Parathyroid adenoma (tissue), 2 donors: ENCODE data around the gene FBLN5.
A peak's percentile ranks its signal among the peaks of the same experiment; 100 is the strongest.

Experiments
- H2AFZ ChIP-seq: fragments of 300-600 bp; sonication (generic); one replicate; pipeline ENCODE4 v1.7.0; 2017; ENCODE audit warnings: antibody characterized with exemption, mild to moderate bottlenecking
- H3K27ac ChIP-seq: fragments of 300-600 bp; sonication (generic); one replicate; pipeline ENCODE4 v1.7.0; 2017
- H3K27me3 ChIP-seq: fragments of 300-600 bp; sonication (generic); one replicate; pipeline ENCODE4 v1.7.0; 2017; ENCODE audit warnings: low read length; ENCODE audit not compliant: control insufficient read depth, insufficient read depth
- H3K36me3 ChIP-seq: fragments of 300-600 bp; sonication (generic); one replicate; pipeline ENCODE4 v1.7.0; 2017; ENCODE audit warnings: low read length; ENCODE audit not compliant: control insufficient read depth, insufficient read depth
- H3K4me1 ChIP-seq: fragments of 300-600 bp; sonication (generic); one replicate; pipeline ENCODE4 v1.7.0; 2017; ENCODE audit warnings: control low read depth
- H3K4me2 ChIP-seq: fragments of 300-600 bp; sonication (generic); one replicate; pipeline ENCODE4 v1.7.0; 2017; ENCODE audit warnings: low read length
- H3K4me3 ChIP-seq: fragments of 300-600 bp; sonication (generic); one replicate; pipeline ENCODE4 v1.7.0; 2017; ENCODE audit warnings: low read depth, low read length
- H3K79me2 ChIP-seq: fragments of 300-600 bp; sonication (generic); one replicate; pipeline ENCODE4 v1.7.0; 2017; ENCODE audit warnings: control low read depth
- H3K9ac ChIP-seq: fragments of 300-600 bp; sonication (generic); one replicate; pipeline ENCODE4 v1.7.0; 2017; ENCODE audit warnings: mild to moderate bottlenecking
- H3K9me3 ChIP-seq: fragments of 300-600 bp; sonication (generic); one replicate; pipeline ENCODE4 v1.7.0; 2017; ENCODE audit warnings: low read length; ENCODE audit not compliant: control insufficient read depth
- TF ChIP-seq, protein P1 (sequence below): fragments of 300-600 bp; sonication (generic); IDR thresholded peaks from one replicate; pipeline ENCODE4 v1.7.0; 2017; ENCODE audit warnings: antibody characterized with exemption, mild to moderate bottlenecking
- donor health status: primary hyperparathyroidism.

FBLN5 gene

DNA sequence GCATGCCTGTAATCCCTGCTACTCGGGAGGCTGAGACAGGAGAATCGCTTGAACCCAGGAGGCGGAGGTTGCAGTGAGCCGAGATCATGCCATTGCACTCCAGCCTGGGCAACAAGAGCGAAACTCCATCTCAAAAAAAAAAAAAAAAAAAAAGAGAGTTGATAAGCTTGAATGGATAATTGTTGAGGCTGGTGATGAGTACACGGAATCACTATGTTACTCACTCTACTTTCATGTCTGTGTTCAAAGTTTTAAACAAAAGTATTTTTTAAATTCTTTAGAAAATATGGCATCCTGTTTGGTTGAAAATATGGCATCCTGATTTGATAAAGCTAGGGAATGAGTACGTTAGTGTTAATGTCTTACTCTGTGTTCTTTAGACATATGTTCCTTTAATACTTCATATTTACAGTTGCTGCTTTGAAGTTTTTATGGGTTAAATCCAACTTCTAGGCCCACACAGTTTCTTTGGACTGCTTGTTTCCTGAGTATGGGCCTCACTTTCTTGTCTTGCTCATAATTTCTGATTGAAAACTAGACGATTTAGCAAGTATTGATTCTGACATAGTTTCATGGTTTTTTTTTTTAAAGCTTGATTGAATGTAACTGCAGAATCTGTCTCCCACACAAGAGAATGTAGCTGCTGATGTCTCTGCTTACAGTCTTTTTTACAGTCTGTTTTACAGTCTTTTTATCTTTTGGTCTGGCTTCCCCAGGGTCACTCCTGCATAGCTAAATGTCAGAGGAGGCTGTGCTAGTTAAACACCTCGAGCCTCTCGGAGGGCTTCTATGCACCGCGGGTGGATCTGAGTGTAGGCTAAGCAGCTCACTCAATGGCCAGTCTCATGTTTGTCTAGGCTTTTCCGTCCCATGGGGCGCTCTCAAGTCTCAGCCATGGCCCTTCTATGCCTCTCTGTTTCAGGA is 14.1 kb upstream of the FBLN5 start:
- peak overlapping the region; percentile 45 for H3K27ac ChIP-seq
- H3K36me3 ChIP-seq, result no peaks in the 10 kb centered on the region
- H3K4me3 ChIP-seq, result no peak overlapping the region
- H2AFZ ChIP-seq, result peak overlapping the region; percentile 74
- H3K4me2 ChIP-seq, result peak overlapping the region; percentile 18
- TF ChIP-seq, protein P1, sequence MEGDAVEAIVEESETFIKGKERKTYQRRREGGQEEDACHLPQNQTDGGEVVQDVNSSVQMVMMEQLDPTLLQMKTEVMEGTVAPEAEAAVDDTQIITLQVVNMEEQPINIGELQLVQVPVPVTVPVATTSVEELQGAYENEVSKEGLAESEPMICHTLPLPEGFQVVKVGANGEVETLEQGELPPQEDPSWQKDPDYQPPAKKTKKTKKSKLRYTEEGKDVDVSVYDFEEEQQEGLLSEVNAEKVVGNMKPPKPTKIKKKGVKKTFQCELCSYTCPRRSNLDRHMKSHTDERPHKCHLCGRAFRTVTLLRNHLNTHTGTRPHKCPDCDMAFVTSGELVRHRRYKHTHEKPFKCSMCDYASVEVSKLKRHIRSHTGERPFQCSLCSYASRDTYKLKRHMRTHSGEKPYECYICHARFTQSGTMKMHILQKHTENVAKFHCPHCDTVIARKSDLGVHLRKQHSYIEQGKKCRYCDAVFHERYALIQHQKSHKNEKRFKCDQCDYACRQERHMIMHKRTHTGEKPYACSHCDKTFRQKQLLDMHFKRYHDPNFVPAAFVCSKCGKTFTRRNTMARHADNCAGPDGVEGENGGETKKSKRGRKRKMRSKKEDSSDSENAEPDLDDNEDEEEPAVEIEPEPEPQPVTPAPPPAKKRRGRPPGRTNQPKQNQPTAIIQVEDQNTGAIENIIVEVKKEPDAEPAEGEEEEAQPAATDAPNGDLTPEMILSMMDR, result no peak
- no peaks in the 10 kb centered on the region for H3K9me3 ChIP-seq
- H3K4me1 ChIP-seq, result peaks cover 10% of the 10 kb centered on the region
- H3K79me2 ChIP-seq, result no peaks in the 10 kb centered on the region
- H3K9ac ChIP-seq, result no peak overlapping the region
- H3K27me3 ChIP-seq, result no peaks in the 10 kb centered on the region

DNA sequence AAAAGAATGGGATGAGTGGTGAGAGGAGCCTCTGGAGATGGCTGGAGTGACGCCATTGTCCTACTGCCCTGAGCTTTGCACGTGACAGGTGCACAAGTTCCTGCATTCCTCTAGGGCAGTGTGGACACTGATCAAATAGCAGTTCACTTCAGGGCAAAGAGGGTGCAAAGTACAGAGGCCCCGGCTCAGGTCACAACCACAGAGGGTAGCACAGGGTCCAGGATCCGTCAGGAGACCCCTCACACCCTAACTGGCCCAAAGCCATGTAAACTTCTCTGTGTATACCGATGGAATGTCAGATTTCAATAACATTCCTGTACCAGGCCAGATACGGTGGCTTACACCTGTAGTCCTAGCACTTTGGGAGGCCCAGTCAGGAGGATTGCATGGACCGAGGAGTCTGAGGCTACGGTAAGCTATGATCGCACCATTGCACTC is 10.4 kb upstream of the FBLN5 start:
- Histone ChIP-seq H3K9me3 (no peaks in the 10 kb centered on the region), H3K27ac (no peak overlapping the region), H3K27me3 (no peaks in the 10 kb centered on the region), H2AFZ (no peak overlapping the region), H3K4me1 (peaks cover 10% of the 10 kb centered on the region), H3K4me3 (no peak overlapping the region), H3K4me2 (no peak overlapping the region), H3K9ac (no peak overlapping the region), H3K36me3 (no peaks in the 10 kb centered on the region), H3K79me2 (no peaks in the 10 kb centered on the region)
- TF ChIP-seq, protein P1, result no peak

DNA sequence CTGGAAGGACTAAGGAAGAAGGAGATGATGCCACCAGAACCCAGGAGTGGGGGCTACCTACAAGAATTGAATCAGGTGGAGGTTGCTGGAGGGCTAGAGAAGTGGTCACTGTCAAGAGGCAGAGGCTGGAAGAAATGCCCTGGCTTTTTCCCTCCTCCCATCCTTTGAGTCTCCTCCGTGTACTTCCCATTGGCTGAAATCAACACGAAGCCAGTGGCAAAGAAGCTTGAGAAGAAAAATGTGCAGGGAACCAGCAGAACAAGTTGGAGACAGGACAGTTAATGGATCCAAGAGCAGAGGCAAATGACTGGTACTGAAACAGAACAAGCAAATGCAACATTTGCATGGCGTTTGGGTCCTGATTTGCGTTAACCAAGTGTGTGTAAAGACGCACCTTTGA is 9.1 kb upstream of the FBLN5 start:
- H3K9me3 ChIP-seq, result no peaks in the 10 kb centered on the region
- no peak overlapping the region for H3K27ac ChIP-seq
- H2AFZ ChIP-seq, result no peak overlapping the region
- H3K4me3 ChIP-seq, result no peak overlapping the region
- H3K79me2 ChIP-seq, result no peaks in the 10 kb centered on the region
- no peaks in the 10 kb centered on the region for H3K27me3 ChIP-seq
- H3K36me3 ChIP-seq, result no peaks in the 10 kb centered on the region
- H3K4me1 ChIP-seq, result peaks cover 2% of the 10 kb centered on the region
- H3K9ac ChIP-seq, result no peak overlapping the region
- H3K4me2 ChIP-seq, result no peak overlapping the region
- TF ChIP-seq, protein P1, result no peak

DNA sequence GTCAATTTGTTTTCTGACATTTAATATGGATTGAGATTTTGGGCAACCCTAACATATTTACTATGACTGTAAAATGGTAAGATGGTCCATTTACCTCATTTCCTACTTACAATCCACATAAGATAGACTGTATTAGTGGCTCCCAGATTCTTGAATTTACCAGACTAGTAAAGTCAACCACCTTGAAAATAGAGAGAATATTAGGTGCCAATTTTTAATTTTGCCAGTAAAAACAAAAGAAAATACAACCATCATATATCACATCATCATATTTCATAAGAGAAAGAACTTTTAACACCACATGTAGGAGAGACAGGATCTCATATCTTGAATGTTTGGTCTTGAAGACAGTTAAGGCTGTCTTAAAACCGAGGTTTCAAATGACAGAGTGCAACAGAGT is 7.7 kb upstream of the FBLN5 start:
- no peak overlapping the region for H3K9ac ChIP-seq
- no peak overlapping the region for H3K27ac ChIP-seq
- no peaks in the 10 kb centered on the region for H3K4me1 ChIP-seq
- TF ChIP-seq, protein P1, result no peak
- H3K36me3 ChIP-seq, result no peaks in the 10 kb centered on the region
- no peaks in the 10 kb centered on the region for H3K9me3 ChIP-seq
- H3K79me2 ChIP-seq, result no peaks in the 10 kb centered on the region
- H3K27me3 ChIP-seq, result no peaks in the 10 kb centered on the region
- H2AFZ ChIP-seq, result peak overlapping the region; percentile 34
- no peak overlapping the region for H3K4me2 ChIP-seq
- no peak overlapping the region for H3K4me3 ChIP-seq
